ENCODE results near the gene MXD4. TPM values are rescaled to one million over a fixed set of nuclear protein-coding genes. Genes with fewer than 3 reads are reported as not detected.

MXD4 gene
- total RNA-seq, 2 experiments from 2014 or later, result 1.5 to 2.3 TPM

GRCh38 chr4:2256781-2257191 lies 5.1 kb downstream of the MXD4 start:
- CTCF ChIA-PET, result no interaction called here
- TF ChIP-seq CTCF (IDR thresholded peaks at IDR 0.05), result no peak
- Mint-ChIP-seq H3K27me3 (no peaks in the 10 kb centered on the region), H3K4me3 (no peak overlapping the region), H3K9me3 (no peaks in the 10 kb centered on the region), H3K27ac (no peak overlapping the region), H3K36me3 (ENCODE audit: low read depth) (no peaks in the 10 kb centered on the region), H3K4me1 (ENCODE audit: low read depth) (no peaks in the 10 kb centered on the region)
- no peak for ATAC-seq
- intact Hi-C loops (cut with micrococcal nuclease), result no loop called here
- no peak for DNase-seq
- POLR2A ChIA-PET, result no interaction called here

- no peak for ATAC-seq
- CTCF ChIA-PET, result no interaction called here
These were observed 5.7 kb downstream of the MXD4 start for GRCh38 chr4:2256156-2256731.

GRCh38 chr4:2255501-2256155 lies 6.3 kb downstream of the MXD4 start:
- intact Hi-C loops (cut with micrococcal nuclease), result no loop called here
- TF ChIP-seq CTCF (IDR thresholded peaks at IDR 0.05), result no peak
- DNase-seq, result no peak
- Mint-ChIP-seq H3K27ac (no peak overlapping the region), H3K9me3 (no peaks in the 10 kb centered on the region), H3K4me3 (no peak overlapping the region), H3K4me1 (ENCODE audit: low read depth) (no peaks in the 10 kb centered on the region), H3K27me3 (no peaks in the 10 kb centered on the region), H3K36me3 (ENCODE audit: low read depth) (no peaks in the 10 kb centered on the region)
- no peak for ATAC-seq
- ChIA-PET POLR2A (no interaction called here), CTCF (no interaction called here)

More at GRCh38 chr4:2256156-2256731, 5.7 kb downstream of the MXD4 start:
- no peak for TF ChIP-seq CTCF (IDR thresholded peaks at IDR 0.05)
- Mint-ChIP-seq H3K4me3 (no peak overlapping the region), H3K4me1 (ENCODE audit: low read depth) (no peaks in the 10 kb centered on the region), H3K9me3 (no peaks in the 10 kb centered on the region), H3K27ac (no peak overlapping the region), H3K27me3 (no peaks in the 10 kb centered on the region), H3K36me3 (ENCODE audit: low read depth) (no peaks in the 10 kb centered on the region)
- intact Hi-C loops (cut with micrococcal nuclease), result no loop called here
- POLR2A ChIA-PET, result no interaction called here
- DNase-seq, result no peak

- Mint-ChIP-seq H3K27ac (no peak overlapping the region), H3K9me3 (no peaks in the 10 kb centered on the region), H3K36me3 (ENCODE audit: low read depth) (no peaks in the 10 kb centered on the region), H3K27me3 (no peaks in the 10 kb centered on the region), H3K4me1 (ENCODE audit: low read depth) (no peaks in the 10 kb centered on the region), H3K4me3 (no peak overlapping the region)
- no peak for ATAC-seq
- no peak for DNase-seq
- ChIA-PET POLR2A (no interaction called here), CTCF (no interaction called here)
- intact Hi-C loops (cut with micrococcal nuclease), result no loop called here
- TF ChIP-seq CTCF (IDR thresholded peaks at IDR 0.05), result no peak
These were observed 7.0 kb downstream of the MXD4 start for GRCh38 chr4:2254665-2255500.

Measured in activated CD8-positive, alpha-beta T cell treated with anti-CD3 and anti-CD28 coated beads for 36 hours (primary cell).